GM19438 (cell line): ENCODE results near the gene GTF3C5.
"Not testable (repeated sequence)": the region's sequence is repeated elsewhere in the genome, so short reads cannot be mapped to it uniquely, and the experiment has no call there.

Experiments used
- ATAC-seq: cut with Tn5 transposase; IDR thresholded peaks from one replicate; pipeline ENCODE4 v1.9.1; 2021; ENCODE audit warnings: low read depth; ENCODE audit not compliant: unreplicated experiment

Gene GTF3C5

DNA sequence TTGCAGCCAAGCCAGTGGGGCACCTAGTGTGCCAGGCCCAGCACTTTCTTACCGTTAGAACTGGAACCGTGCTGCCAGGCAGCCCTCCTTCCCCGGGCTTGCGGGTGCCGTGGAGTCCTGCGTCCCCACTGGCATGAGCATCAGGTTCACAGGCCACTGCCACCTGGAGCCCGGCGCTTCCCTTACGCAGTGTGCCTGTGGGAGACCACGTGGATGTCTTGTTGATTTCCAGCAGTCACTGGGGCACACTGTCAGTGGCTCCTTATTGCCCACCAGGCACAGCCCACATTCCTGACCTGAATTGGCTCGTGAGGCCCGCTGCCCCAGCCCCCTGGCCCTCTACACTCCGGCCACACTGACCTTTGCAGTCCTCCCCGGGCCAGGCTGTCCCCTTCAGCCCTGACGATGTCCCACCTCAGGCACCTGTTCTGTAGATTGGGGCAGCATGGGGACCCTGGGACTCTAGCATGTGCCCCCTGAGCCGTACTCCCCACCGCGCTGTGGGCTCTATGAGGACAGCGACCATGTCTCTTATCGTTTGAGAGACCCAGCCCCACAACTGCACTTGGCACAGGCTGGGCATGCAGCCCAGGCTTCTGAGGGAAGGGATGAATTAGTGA, 20.6 kb downstream of the GTF3C5 start:
- no peak for ATAC-seq

DNA sequence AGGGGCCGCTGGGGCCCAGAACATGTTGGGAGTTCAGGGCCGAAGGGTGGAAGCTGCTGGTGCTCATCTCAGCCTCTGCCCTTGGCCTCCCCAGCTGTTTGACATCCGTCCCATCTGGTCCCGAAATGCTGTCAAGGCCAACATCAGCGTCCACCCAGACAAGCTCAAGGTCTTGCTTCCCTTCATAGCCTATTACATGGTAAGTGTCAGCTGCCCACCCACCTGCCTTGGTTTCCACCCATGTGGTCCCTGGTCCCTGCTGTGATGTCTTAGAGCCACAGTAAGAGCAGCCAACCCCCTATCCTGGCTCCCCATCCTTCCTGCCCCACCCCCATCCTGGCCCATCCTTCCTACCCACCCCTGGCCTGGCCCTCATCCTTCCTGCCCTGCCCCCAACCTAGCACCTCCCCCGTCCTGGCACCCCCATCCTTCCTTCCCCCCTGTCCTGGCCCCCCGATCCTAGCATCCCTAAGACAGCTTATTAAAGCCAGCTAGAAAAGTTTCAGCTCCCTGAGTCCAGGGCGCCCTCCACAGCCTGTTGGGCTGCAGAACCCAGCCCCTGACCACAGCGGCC, 21.3 kb downstream of the GTF3C5 start:
- no peak for ATAC-seq

DNA sequence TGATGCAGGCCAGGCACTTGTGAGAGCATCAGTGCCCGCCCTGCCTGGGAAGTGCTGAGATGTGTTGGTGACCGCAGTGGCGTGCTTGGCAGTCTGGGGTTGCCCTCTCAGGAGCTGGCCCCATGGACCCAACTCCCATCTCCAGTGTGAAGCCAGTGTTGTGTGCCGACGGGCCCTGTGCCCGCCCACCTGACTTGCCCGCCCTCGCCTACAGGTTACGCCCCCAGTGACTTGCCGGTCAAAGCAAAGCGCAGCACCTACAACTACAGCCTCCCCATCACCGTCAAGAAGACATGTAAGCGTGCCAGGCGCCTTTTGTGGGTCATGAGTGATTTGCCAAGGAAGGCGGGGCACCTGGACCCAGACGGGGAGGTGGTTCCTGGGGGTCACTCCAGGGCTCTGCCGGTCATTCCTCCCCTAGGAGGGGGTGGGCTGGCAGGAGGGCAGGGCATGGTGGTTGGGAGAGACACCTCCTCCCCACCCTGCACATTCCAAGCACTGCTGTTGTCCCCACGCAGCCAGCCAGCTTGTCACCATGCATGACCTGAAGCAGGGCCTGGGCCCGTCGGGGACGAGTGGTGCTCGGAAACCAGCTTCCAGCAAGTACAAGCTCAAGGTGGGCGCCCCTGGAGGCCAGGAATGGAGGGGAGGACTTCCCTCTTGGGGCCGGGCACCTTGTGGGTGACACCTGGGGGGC, 23.5 kb downstream of the GTF3C5 start:
- ATAC-seq, result no peak

DNA sequence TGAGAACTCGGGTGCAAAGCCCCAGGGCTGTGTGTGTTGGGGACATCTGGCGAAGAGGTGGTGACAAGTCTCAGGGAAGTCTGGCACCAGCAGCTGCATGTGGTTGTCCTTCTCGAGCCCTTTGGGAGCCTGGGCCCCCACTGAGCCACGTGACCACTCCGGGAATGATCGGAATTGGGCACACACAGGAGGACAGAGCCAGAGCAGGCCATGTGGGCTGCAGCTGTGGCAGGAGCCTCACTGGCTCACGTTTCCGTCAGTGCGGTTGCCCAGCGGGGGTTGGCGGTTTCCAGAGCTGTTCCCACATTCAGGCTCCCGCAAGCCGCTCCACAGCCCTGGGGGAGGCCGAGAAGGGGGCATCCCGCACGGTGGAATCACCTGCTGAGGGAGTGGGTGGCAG, 24.2 kb downstream of the GTF3C5 start:
- no peak for ATAC-seq

DNA sequence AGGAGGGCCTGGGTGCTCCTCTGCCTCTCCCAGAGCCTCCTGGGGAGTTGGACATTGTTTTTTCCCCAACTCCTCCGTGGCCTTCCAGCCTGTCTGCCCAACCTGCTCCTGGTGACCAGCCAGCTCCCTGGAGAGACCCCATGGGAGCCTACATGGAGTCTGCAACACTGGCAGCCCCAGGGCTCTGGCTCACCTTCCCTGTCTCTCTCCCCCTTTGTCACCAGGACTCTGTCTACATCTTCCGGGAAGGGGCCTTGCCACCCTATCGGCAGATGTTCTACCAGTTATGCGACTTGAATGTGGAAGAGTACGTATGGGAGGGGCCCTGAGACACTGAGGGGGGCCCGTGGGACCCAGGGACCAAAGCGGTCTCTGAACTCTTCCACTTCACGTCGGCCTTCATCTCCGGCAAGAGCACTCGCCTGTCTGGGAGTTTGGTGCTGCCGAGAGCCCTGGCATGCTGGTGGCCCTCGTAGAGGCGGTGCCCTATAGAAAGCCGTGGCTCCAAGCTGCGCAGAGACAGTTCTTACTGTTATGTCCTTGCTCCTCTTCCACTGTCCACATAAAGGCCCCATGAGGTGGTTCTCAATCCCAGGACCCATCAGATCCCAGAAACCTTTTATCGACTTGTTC, 25.1 kb downstream of the GTF3C5 start:
- ATAC-seq, result no peak

DNA sequence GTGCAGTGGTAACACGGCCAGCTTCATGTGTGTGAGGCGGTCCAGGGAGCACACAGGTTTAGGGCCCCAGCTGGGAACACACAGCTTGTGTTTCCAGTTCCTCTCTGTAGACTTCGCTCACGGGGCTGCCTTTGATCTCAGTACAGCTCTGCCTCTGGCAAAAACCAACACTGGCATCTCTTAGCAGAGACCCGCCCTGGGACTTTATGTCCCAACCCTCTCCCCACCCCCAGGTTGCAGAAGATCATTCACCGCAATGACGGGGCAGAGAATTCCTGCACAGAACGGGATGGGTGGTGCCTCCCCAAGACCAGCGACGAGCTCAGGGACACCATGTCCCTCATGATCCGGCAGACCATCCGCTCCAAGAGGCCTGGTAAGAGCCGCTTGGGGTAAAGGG, 25.7 kb downstream of the GTF3C5 start:
- no peak for ATAC-seq

DNA sequence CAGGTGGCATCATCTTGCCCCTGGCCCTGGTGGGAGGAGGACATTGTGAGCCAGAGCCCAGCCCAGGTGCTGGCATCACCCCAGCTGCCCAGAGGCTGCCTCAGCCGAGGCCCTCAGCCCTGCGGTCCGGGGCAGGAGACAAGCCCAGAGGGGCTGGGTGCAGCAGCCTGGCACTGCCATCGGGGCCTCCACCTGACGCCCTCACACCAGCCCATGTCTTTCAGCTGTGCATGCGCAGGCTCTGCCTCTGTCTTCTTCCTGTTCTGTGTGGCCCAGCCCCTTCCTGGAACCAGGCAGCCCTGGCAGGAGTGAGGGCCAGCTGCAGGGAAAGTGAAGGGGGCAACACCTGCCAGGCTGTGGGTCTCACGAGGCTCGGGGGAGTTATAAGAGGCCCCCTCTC, 26.2 kb downstream of the GTF3C5 start:
- ATAC-seq, result no peak

DNA sequence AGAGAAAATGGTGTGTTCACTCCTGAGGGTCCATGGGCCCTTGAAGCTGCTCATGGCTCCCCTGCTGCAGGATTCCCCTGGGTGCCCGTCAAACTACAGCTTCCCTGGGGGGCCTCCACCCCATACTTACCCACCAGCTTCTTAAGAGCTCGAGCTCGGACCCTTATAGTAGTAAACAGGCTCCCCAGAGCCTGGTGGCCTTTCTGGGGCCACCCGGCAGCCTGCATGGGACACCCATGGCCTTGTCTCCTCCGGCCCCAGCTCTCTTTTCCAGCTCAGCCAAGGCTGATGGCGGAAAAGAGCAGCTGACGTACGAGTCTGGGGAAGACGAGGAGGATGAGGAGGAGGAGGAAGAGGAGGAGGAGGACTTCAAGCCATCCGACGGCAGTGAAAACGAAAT, 26.8 kb downstream of the GTF3C5 start:
- no peak for ATAC-seq

DNA sequence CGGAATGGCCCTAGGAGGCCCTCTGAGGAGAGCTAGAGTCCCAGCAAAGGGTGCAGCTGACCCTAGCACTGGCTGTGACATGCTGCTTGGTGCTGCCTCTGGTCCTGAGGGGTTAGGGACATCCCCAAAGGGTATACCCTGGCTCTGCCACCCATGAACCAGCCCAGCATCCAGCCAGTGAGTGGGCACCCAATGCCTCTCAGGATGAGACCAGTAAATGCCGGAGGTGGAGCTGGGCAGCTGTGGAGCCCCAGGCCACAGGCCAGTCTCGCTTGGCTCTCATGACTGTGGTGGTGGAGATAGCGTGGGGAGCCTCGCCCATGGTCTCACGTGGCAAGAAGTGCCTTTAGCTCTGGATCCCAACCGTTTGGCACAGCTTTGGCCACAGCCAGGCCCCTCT, 27.3 kb downstream of the GTF3C5 start:
- ATAC-seq, result no peak

DNA sequence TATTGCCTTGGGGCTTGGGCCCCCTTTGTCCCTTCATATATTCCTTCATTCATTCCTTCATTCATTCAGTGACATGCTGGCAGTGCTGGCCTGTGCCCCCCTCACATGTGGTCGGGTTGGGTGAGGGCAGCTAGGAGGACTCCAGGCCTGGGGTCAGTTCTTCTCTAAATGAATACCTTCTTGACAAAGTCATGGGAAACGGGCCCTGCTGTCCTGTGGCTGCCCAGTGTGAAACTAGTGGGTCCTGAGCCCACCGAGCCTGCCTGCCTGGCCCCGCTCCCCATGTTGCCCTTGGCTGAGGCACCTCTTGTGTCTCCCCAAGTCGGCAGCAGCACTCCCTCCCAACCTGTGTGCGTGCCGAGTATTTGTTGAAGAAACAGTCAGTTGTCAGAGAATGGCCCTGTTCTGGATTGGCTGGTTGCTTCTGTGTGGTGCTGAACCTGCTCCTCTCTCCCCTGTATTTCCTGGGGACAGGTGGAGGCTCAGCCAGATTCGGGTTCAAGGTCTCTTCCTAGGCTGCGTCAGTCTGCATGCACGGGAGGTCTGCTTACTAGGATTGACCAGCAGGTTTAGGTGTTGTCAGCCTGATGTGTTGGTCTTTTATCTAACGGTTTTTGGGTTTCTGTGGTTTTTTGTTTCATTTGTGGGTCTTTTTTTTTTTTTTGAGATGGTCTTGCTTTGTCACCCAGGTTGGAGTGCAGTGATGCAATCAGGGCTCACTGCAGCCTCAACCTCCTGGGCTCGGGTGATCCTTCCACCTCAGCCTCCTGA, 27.9 kb downstream of the GTF3C5 start:
- no peak for ATAC-seq

DNA sequence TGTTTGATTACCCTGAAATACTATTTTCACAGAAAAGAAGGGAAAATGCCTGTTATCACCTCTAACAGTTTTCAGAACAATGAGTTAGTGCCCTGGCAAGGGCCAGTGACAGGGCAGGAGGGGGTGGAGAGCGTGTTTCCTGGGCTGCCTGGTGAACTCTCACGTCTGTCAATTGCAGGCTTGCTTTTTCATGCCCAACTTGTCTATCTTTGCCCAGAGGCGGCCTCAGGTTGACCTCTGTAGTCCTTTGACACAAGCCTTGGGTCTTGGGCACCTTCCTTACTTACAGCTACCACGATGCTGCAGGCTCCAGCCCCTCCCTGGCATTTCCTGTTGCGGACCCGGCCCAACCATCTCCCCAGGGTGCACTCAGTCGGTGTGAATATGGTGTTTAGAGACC, 28.8 kb downstream of the GTF3C5 start:
- no peak for ATAC-seq

DNA sequence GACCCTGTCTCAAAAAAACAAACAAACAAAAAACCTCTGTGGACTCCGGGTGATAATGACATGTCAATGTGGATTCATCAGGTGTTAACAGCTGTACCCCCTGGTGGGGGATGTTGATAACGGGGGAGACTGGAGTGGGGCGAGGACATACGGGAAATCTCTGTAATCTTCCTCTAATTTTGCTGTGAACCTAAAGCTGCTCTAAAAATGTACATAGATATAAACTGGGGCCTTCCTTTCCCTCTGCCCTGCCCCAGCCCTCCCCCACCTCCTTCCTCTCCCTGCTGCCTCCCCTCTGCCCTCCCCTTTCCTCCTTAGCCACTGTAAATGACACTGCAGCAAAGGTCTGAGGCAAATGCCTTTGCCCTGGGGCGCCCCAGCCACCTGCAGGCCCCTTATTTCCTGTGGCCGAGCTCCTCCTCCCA, 29.6 kb downstream of the GTF3C5 start:
- no peak for ATAC-seq

DNA sequence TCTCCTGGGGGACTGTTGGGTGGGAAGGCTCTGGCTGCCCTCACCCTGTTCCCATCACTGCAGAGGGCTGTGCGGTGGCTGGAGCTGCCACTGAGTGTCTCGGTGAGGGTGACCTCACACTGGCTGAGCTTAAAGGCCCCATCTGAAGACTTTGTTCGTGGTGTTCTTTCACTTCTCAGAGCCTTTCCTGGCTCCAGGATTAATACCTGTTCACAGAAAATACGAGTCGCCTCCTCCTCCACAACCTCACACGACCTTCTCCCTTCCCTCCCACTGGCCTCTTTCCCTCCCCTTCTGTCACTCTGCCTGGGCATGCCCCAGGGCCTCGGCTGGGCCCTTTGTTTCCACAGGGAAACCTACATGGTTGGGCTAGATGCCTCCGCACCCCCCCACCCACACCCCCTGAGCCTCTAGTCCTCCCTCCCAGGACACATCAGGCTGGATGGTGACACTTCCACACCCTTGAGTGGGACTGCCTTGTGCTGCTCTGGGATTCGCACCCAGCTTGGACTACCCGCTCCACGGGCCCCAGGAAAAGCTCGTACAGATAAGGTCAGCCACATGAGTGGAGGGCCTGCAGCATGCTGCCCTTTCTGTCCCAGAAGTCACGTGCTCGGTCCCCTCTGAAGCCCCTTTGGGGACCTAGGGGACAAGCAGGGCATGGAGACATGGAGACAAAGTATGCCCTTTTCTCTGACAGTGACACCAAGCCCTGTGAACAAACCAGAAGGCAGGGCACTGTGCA, 30.4 kb downstream of the GTF3C5 start:
- not testable (repeated sequence) for ATAC-seq

DNA sequence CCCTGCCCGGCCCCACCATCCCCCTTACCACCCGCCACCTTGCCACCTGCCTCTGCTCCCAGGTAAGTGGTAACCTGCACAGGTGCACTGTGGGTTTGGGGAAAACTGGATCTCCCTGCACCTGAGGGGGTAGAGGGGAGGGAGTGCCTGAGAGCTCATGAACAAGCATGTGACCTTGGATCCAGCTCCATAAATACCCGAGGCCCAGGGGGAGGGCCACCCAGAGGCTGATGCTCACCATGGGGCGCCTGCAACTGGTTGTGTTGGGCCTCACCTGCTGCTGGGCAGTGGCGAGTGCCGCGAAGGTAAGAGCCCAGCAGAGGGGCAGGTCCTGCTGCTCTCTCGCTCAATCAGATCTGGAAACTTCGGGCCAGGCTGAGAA, 31.0 kb downstream of the GTF3C5 start, which contains the start of gene CEL:
Gene CEL, plus strand, starts transcription at position 218 of the 382 bp plus-strand sequence. Its CDS starts 22 bp downstream, at position 240.
- ATAC-seq, result not testable (repeated sequence)

DNA sequence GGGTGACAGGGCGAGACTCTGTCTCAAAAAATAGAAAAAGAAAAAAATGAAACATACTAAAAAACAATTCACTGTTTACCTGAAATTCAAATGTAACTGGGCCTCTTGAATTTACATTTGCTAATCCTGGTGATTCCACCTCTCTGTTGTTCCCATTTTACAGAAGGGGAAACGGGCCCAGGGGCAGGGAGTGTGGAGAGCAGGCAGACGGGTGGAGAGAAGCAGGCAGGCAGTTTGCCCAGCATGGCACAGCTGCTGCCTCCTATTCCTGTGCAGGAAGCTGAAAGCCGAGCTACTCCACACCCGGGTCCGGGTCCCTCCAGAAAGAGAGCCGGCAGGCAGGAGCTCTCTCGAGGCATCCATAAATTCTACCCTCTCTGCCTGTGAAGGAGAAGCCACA, 31.8 kb downstream of the GTF3C5 start:
- not testable (repeated sequence) for ATAC-seq

DNA sequence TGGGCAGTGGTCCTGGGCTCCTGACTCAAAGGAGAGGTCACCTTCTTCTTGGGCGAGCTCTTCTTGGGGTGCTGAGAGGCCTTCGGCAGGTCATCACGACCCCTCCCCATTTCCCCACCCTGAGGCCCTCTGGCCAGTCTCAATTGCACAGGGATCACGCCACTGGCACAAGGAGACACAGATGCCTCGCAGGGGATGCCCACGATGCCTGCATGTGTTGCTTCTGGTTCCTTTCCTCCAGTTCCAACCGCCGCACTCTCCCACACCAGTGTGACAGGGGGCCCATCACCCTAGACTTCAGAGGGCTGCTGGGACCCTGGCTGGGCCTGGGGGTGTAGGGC, 32.3 kb downstream of the GTF3C5 start:
- no peak for ATAC-seq

DNA sequence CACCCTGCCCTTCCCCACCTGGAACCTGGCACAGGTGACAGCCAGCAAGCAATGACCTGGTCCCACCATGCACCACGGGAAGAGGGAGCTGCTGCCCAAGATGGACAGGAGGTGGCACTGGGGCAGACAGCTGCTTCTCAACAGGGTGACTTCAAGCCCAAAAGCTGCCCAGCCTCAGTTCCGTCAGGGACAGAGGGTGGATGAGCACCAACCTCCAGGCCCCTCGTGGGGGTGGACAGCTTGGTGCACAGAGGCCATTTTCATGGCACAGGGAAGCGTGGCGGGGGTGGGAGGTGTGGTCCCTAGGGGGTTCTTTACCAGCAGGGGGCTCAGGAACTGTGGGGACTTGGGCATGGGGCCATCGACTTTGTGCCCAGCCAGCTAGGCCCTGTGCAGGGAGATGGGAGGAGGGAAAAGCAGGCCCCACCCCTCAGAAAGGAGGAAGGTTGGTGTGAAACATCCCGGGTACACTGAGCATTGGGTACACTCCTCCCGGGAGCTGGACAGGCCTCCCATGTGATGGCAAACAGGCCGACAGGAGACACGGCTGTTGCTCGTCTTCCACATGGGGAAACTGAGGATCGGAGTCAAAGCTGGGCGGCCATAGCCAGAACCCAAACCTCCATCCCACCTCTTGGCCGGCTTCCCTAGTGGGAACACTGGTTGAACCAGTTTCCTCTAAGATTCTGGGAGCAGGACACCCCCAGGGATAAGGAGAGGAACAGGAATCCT, 32.9 kb downstream of the GTF3C5 start:
- no peak for ATAC-seq

DNA sequence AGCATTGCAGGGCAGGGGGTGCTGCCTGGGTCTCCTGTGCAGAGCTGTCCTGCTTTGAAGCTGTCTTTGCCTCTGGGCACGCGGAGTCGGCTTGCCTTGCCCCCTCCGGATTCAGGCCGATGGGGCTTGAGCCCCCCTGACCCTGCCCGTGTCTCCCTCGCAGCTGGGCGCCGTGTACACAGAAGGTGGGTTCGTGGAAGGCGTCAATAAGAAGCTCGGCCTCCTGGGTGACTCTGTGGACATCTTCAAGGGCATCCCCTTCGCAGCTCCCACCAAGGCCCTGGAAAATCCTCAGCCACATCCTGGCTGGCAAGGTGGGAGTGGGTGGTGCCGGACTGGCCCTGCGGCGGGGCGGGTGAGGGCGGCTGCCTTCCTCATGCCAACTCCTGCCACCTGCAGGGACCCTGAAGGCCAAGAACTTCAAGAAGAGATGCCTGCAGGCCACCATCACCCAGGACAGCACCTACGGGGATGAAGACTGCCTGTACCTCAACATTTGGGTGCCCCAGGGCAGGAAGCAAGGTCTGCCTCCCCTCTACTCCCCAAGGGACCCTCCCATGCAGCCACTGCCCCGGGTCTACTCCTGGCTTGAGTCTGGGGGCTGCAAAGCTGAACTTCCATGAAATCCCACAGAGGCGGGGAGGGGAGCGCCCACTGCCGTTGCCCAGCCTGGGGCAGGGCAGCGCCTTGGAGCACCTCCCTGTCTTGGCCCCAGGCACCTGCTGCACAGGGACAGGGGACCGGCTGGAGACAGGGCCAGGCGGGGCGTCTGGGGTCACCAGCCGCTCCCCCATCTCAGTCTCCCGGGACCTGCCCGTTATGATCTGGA, 33.7 kb downstream of the GTF3C5 start:
- ATAC-seq, result no peak

DNA sequence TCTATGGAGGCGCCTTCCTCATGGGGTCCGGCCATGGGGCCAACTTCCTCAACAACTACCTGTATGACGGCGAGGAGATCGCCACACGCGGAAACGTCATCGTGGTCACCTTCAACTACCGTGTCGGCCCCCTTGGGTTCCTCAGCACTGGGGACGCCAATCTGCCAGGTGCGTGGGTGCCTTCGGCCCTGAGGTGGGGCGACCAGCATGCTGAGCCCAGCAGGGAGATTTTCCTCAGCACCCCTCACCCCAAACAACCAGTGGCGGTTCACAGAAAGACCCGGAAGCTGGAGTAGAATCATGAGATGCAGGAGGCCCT, 34.2 kb downstream of the GTF3C5 start:
- ATAC-seq, result no peak
